Smooth muscle cell of the brain vasculature (primary cell): ENCODE measurements around the gene SDCCAG8.

Experiments
- DNase-seq: peaks from one replicate; pipeline ENCODE4 v3.0.0-alpha.2; 2012; ENCODE audit warnings: low read depth, low spot score

SDCCAG8 gene

DNA sequence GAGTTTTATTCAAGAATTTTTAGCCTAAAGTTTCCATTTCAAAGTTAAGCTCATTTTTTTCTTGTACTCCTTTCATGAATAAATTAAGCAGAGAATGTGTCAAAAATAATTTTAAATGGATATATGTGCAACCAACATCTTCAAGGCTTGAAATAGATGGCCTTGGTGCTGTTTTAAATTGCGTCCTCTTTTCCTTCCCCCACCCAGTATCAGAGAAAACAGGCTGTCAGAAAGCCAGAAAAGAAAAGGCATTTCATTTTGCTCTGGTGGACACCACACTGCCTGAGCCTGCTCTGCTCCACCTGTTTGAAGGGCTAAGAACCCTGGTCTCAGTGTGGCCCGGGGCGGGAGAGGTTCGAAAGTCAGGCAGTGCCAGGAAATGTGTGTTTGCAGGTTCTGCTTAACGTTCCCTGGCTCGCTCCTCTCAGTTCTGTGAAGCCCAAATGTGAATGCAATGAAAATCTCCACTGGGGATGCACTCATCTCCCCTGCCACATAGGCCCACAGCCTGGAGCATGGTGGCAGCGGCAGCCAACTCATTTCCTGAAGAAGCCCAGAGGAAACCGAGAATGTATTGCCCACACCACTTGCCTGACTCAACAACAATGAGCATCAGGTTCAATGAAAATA lies 134.4 kb downstream of the SDCCAG8 start:
- no peak for DNase-seq

DNA sequence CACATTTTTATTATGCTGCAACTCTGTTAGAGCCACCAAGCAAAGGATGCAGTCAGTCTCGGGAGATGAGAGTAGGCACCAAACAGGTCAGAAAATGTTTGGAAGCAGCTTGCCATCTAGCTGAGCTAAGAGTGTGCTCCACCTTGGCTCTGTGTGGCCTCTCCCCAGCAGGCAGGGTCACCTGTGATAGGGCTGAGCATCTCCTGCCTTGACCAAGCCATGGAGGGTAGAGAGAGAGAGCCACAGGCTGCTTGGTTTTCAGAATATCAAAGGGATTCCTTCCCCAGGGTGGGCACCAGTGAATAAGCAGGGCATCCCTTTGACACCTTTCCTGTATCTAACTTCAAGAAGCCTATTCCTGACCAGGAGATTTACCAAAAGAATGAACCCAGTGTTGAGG lies 135.5 kb downstream of the SDCCAG8 start:
- no peak for DNase-seq

DNA sequence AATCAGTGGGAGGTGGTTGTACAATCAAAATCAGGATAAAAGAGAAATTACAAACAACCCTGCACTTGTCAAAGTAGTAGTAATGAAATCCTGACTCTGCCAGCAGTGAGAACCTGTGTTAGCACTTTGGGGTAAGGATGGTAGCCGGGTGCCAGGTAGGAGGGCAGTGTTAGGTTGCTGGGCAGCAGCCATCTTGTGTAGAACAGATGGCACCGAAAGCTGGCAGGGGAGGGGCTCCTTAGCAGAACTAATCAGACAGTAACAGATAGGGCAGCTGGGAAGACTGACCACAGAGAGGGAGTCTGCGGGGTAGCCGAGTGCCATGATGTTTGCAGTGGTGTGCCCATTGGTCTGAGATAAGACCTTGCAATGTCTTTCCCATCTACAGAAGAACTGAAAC lies 137.3 kb downstream of the SDCCAG8 start:
- DNase-seq = no peak

DNA sequence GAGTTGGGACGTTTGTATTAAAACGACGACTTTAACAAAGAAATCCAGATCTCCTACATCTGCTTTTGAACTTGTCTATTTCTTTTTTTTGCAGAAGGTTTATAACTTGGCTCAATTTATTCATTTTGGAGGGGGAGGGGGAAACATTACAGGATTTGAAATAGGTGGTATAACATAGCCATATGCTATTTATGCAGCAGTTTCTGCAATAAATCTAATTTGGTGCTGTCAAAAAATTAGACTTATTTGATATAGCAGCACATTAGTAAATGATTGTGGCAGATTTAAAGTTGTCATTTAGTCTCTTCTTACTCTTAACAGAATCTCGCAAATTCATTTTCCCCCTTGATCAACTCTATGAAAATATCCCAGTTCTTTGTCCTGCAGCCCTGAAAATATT lies 138.2 kb downstream of the SDCCAG8 start:
- DNase-seq = no peak

DNA sequence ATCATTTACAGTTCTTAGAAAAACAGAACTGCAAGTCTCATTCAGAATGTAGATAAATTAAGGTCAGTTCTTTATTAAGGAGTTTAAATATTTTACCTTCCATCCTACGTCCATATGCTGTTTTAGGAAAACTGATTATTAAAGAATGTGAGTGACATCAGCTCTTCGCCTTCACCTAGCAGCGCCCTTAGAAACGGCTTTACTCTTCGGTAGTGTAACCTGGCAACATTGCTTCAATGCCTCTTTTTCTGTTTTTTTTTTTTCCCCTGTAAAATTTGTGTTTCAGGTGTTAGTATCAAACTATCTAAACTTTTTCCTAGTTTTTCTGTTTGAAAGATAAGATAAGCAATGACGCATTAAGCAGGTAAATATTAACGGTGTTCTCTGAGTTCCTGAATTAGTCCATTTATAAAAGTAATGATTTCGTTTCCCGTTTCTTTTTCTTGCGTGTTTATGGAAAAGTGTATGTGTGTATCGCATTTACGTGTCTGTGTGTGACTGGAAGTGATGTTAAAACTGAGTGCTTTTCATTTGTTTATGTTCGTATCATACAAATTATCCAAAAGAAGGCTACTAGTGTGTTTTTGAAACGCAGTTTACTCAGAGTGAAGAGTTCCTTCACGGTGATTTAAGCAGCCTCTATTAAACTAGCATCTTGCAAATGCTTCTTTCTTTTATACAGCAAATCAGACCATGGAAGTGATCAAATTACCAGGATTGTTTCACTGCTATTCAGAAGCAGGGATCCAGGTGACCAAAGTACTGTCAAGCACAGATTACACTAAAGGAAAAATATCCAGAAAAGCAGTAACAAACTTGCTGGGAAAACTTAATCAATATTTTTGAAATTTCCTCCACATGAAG lies 139.0 kb downstream of the SDCCAG8 start:
- no peak for DNase-seq

DNA sequence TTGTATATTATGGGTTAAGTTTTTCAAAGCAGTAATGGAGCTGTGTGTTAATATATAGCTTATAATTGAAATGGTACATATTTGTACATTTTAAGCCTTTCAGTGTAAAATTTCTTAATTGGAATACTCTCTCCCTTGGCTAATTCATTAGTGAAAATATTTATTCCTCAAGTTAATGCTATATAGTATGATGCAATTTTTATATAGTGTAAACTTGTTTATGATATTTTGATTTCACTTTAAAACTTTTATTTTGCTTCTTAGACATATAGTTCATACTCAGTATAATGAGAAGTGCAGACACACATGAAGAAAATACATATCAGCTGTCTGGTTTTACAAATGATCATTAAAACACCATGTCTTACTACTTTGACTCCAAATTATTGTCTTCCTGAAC lies 140.6 kb downstream of the SDCCAG8 start:
- DNase-seq = no peak

DNA sequence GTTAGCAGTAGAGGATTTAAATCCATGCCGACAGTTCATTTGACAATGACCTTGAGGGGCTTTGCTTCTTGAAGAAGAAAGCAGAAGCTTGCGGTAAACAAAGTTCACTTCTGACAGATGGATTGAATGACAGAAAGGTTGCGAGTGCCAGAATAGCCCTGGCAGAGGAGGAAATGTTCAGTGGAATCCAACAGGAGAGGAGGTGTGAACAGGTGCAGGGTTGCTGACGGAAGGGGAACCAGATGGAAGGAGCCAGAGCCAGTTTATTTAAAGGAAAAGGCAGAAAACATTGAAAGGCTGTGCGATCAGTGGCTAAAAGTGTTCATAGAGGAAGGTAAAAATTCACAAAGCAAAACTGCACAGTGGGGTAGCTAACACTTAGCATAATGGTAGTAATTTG lies 141.0 kb downstream of the SDCCAG8 start:
- no peak for DNase-seq

DNA sequence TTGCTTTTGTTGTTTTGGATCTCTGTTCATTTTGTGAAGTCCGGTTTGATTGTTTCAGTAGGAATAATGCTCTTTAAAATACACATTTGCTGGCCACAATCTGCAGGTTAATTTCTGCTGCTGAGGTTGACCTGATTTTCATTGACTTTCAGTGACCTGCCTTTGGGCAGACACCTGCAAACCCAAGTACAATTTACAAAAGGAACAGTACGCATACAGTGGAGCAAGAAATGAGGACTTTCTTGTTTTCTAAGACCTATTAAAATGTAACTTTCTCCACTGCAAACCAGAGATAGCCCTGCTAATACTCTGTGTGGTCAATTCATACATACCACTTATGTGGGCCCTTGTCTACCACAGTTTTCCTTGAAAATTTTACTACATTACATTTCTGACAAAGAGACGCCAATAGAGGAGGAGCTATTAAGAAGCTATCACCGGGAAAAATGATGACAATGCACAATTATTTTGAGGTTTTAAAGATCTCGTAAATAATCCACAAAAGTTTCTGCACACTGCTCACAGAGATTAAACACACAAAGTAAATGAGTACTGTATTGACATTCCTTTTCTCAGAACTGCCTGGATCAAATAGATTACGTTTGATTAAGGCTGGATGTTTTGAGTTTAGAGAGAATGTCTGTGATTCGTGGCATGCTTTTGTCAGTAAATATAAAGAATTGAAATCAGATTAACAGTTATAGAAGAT lies 141.9 kb downstream of the SDCCAG8 start:
- no peak for DNase-seq

DNA sequence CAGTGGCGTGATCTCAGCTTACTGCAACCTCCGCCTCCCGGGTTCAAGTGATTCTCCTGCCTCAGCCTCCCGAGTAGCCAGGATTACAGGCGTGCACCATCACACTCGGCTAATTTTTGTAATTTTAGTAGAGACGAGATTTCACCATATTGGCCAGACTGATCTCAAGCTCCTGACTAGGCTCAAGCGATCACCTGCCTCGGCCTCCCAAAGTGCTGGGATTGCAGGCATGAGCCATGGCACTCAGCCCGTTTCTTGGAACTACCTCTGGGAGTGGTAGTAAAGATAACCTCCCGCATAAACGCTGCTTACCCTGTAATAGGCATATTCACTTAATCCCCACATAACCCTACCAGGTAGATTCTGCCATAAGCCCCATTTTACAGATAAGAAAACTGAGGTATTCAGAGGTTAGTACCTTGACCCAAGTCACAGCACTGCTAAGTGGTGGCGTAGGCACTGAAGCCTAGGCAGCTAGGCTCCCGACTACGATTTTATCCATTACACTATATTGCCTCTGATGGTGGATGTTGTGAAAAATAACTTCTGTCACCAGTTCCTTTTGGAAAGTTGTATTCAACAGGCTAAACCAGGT lies 143.8 kb downstream of the SDCCAG8 start:
- DNase-seq = no peak

DNA sequence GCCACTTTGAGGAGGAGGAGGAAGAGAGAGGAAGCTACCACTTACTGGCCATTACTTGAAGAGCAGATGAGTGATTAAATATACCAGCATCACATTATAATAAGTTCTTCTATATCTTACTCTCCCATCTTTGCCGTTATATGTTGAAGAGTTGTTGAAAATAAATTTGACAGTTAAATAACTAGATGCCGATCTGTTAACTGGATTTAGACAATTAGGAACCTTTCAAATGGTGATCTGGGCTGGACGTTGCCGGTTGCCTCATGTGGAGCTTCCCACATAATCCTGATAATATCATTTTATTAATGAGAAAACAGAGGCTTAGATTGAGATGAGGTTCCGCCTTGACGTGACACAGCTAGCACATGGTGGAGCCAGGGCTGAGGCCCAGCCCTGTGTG lies 147.0 kb downstream of the SDCCAG8 start:
- DNase-seq = no peak

DNA sequence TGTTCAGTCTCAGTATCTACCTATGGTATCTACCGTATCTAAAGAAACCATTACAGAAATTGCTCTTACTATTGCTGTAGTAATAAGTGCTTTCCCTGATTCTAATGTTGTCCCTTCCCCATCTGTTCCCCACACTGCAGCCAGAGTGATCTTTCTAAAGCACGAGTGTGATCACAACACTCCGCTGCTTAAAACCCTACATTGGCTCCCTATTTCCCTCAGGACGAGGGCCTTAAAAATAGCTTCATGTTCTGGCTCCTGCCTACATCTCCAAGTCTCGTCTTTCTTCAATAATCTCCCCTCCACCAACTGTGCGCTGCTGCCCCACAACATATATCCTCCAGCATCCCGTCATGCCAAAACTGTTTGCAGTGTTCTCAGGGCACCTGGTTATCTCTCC lies 150.6 kb downstream of the SDCCAG8 start:
- no peak for DNase-seq

DNA sequence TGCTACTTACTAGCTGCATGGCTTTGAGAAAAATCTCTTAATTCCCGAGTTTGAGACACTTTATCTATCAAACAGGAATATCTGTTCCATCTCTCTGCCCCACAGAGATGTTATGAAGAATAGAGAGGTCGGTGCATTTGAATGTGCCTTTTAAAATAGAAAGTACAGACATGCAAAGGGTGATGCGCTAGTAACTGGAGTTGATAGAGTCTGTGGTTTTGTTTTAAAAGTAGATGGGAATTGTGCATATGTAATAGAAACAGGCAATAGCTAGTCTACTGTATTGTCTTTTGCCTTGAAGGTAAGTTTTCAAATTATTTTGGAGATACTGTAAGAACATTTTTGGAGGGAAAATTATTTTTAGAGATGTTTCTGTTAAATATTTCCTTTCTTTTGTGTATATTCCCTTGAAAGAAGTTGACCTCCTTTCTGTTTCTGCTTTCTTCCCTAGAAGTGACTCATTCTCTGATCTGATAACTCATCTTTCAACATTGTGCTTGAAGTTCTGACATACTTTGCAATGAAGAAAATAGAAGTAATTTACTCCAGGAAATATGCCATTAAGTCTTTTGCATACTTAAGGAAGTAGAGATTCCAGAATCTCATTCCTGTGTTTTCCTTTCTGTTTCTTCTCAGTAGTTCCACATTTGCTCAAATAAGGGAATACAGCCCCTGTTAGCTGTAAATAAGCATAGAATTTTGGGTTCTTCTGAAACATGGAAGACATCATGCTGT lies 151.6 kb downstream of the SDCCAG8 start:
- DNase-seq = no peak

DNA sequence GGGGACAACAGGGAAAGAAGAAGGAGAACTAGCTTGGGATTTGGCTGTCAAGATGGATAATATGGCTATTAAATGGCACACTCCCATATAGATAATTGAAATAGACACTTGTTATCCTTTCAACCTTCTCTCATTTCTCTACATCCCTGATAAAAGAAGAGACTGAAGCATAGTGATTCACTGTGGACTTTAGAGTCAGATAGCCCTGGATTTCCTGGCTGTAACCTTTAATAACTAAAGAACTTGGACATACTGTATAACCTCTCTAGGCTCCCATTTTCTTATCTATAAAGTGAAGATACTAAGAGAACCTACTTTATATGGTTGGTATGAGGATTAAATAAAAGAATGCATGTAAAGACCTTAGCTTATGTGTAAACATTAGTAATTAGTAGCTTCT lies 152.6 kb downstream of the SDCCAG8 start:
- no peak for DNase-seq

DNA sequence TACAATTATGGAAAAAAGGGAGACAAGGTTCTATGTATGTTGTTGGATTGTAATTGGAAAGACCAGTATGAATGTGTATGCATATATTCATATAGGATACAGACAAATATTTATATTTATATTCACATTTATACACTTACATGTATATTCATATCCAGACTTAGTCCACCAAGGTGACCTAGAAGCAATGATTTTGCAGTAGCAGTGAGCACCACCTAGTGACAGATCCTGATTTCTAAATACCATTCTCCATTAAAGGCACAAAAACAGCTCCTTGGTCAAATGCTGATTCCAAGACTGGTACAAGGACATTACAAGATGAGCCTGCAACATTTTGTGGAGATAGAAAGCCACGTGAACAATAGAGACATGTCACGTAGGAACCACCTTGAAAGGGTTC lies 153.4 kb downstream of the SDCCAG8 start:
- no peak for DNase-seq

DNA sequence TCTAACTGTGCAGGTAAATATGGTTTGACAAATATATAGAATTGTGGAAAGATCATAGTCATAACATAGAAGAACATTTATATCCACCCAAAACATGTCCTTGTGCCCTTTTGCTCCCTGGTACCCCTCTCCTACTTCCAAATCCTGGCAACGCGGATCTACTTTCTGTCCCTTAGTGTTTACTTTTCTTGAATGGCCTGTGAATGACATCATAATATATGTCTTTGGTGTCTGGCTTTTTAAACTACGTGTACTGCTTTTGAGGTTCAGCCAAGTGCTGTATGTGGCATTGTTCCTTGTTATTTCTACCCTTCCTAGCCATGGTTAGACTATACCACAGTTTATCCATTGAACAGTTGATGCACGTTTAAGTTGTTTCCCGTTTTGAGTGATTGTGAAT lies 155.6 kb downstream of the SDCCAG8 start:
- DNase-seq = no peak

DNA sequence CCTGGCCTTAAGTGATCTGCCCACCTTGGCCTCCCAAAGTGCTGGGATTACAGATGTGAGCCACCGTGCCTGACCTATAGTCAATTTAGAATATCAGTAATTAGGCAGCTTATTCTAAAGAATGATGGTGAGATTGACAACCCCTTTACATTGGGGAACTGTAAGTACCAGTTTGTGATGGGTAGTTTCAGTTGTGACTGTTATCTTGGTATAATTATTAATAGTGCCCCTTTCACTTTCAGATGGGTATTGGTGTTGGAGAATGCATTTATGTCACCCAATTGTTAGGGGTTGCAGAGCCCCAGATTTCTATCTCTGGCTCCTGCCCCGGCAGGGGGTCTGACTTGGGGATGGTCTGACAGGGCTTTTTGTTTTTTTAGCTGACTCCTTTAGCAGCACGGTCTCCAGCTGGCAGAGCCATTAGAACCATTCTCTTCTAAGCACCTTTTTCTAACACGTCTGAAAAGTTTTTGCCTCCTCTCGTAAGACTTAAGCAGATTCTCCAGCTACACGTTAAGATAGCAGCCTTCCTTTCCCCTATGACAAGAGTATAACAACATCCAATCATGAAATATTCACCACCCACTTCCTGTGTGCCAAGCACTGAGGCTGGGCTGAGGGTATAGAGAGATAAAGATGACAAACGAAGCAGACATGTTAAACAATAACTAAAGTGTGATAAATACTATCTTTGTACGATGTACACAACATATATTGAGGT lies 157.8 kb downstream of the SDCCAG8 start:
- no peak for DNase-seq

DNA sequence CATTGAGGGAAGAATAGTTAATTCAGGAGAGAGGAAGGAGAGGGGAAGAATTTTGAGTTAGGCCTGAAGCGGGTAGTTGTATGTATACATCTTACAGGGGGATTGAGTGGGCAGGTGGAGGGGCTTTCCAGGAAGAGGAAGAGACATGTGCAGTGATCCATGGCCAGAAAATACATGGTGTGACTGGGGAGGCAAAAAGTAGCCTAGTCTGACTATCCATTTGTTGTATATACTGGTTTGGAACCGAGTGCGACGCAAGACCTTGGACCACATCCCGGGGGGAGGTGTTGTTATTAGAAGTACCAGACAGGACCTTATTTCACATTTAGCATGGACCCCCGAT lies 158.3 kb downstream of the SDCCAG8 start:
- DNase-seq = no peak

DNA sequence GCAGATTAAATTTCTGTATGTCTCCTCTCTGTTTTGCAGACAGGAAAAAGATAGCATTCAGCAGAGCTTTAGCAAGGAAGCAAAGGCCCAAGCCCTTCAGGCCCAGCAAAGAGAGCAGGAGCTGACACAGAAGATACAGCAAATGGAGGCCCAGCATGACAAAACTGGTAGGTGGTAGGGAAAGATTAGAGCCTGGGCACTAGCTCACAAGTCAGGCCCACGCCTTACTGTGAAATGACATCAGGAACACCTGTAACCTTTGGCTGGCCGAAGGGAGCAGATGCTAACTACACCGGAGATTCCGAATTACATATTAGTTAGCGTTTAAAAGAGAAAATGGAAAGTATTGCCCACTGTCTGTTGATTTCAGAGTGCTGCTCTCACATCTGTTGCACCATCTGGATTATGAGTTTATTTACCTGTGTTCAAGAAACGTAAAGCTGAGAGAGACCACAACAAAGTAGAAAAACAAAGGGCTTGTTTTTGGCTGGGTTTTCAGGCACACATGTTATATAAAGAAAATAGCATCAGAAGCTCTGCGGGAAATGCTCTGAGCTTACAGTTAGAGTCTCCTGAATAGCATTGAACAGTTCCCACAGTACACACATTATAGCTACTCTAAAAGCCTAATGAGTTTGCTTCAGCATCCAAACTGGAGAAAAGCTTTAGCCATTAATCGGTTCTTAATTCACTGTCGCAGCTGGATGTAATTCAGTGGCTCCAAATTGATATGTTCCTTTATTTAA lies 160.0 kb downstream of the SDCCAG8 start:
- DNase-seq = no peak

DNA sequence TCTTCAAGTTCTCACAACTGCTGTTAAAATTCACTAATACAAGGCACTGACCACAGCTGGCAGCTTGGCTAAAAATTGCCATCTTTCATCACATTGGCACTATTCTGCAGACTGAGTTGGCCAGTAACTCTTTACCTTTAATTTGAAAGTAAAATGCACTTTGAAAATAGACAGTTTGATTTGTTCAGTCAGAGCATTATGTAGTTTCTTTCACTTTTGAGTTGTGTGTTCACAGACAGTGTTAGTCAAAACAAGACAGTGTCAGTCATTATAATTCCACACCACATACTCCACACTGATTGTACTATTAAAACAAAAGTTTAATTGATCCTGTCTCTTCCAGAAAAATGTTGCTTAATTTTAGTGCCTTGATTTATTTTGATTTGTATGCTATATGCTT lies 160.7 kb downstream of the SDCCAG8 start:
- no peak for DNase-seq
